Measurements from ENCODE around the gene ANXA2R. TPM values are rescaled to one million over a fixed set of nuclear protein-coding genes. Genes with fewer than 3 reads are reported as not detected.

The ANXA2R gene
- total and polyA plus RNA-seq, 2 of the 13 experiments (the other 11 are each of a cell fraction or from before 2014, with no cell fraction given), result 0.95 to 1.3 TPM

DNA sequence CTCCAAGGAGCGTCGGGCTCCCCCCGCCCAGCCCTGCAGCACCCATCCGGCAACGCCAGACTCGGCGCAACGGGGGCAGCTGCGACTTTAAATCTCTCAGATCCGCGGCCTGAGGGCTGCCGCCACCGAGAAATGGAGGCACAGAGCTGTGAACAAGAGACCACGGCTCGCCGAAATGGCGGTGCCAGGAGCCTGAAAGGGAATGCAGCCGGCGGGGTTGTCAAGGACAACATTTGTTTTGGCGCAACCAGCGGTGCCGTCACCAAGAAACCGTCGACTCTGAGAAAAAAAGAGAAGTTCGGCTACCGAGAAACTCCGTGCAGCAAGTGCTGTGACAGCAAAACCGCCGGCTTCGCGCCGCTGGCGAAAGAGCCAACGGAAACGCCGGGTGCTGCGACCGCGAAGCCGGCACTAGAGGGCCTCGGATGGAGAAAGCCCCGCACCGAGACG, 2.1 kb upstream of the ANXA2R start (continued):
- TF ChIP-seq, protein P1, sequence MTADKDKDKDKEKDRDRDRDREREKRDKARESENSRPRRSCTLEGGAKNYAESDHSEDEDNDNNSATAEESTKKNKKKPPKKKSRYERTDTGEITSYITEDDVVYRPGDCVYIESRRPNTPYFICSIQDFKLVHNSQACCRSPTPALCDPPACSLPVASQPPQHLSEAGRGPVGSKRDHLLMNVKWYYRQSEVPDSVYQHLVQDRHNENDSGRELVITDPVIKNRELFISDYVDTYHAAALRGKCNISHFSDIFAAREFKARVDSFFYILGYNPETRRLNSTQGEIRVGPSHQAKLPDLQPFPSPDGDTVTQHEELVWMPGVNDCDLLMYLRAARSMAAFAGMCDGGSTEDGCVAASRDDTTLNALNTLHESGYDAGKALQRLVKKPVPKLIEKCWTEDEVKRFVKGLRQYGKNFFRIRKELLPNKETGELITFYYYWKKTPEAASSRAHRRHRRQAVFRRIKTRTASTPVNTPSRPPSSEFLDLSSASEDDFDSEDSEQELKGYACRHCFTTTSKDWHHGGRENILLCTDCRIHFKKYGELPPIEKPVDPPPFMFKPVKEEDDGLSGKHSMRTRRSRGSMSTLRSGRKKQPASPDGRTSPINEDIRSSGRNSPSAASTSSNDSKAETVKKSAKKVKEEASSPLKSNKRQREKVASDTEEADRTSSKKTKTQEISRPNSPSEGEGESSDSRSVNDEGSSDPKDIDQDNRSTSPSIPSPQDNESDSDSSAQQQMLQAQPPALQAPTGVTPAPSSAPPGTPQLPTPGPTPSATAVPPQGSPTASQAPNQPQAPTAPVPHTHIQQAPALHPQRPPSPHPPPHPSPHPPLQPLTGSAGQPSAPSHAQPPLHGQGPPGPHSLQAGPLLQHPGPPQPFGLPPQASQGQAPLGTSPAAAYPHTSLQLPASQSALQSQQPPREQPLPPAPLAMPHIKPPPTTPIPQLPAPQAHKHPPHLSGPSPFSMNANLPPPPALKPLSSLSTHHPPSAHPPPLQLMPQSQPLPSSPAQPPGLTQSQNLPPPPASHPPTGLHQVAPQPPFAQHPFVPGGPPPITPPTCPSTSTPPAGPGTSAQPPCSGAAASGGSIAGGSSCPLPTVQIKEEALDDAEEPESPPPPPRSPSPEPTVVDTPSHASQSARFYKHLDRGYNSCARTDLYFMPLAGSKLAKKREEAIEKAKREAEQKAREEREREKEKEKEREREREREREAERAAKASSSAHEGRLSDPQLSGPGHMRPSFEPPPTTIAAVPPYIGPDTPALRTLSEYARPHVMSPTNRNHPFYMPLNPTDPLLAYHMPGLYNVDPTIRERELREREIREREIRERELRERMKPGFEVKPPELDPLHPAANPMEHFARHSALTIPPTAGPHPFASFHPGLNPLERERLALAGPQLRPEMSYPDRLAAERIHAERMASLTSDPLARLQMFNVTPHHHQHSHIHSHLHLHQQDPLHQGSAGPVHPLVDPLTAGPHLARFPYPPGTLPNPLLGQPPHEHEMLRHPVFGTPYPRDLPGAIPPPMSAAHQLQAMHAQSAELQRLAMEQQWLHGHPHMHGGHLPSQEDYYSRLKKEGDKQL (CRISPR knock-in tag; IDR thresholded peaks at IDR 0.05; ENCODE audit: low read depth), result no peak
- TF ChIP-seq DR1 (CRISPR knock-in tag; IDR thresholded peaks at IDR 0.05) (no peak), PTBP1 (IDR thresholded peaks at IDR 0.05; ENCODE audit: low read depth, low read length, poor library complexity, severe bottlenecking) (peak; percentile 34), KAT7 (CRISPR knock-in tag; IDR thresholded peaks at IDR 0.05; ENCODE audit: borderline replicate concordance) (0 out of 2 replicates have a peak, but pooled peaks have one; percentile 34), NR3C1 (CRISPR knock-in tag; IDR thresholded peaks at IDR 0.05) (no peak), LCORL (IDR thresholded peaks at IDR 0.05) (no peak), LCORL (CRISPR knock-in tag; IDR thresholded peaks at IDR 0.05) (peak; percentile 64), ZSCAN22 (CRISPR knock-in tag; IDR thresholded peaks at IDR 0.05) (no peak), RBM22 (optimal IDR thresholded peaks at IDR 0.05; ENCODE audit: low read length) (no peak)
- TF ChIP-seq, protein P2, sequence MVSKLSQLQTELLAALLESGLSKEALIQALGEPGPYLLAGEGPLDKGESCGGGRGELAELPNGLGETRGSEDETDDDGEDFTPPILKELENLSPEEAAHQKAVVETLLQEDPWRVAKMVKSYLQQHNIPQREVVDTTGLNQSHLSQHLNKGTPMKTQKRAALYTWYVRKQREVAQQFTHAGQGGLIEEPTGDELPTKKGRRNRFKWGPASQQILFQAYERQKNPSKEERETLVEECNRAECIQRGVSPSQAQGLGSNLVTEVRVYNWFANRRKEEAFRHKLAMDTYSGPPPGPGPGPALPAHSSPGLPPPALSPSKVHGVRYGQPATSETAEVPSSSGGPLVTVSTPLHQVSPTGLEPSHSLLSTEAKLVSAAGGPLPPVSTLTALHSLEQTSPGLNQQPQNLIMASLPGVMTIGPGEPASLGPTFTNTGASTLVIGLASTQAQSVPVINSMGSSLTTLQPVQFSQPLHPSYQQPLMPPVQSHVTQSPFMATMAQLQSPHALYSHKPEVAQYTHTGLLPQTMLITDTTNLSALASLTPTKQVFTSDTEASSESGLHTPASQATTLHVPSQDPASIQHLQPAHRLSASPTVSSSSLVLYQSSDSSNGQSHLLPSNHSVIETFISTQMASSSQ (IDR thresholded peaks at IDR 0.05; ENCODE audit: low read depth), result no peak
- TF ChIP-seq, protein P2 (CRISPR knock-in tag; IDR thresholded peaks at IDR 0.05; ENCODE audit: borderline replicate concordance), result no peak
- TF ChIP-seq, protein P3, sequence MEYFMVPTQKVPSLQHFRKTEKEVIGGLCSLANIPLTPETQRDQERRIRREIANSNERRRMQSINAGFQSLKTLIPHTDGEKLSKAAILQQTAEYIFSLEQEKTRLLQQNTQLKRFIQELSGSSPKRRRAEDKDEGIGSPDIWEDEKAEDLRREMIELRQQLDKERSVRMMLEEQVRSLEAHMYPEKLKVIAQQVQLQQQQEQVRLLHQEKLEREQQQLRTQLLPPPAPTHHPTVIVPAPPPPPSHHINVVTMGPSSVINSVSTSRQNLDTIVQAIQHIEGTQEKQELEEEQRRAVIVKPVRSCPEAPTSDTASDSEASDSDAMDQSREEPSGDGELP (IDR thresholded peaks at IDR 0.05; ENCODE audit: borderline replicate concordance, low read depth), result no peak
